ENCODE results near the gene UBC. TPM values are rescaled to one million over a fixed set of nuclear protein-coding genes. Genes with fewer than 3 reads are reported as not detected.

The UBC gene
- 847 and 865 TPM in 2 replicates for total RNA-seq

- H3K36me3 Mint-ChIP-seq (ENCODE audit: low read depth) = peaks cover 42% of the 10 kb centered on the region
- intact Hi-C loops (cut with micrococcal nuclease) = loop anchor here (1.0 to 5.0 kb wide), 5 partner anchors 13 to 347 kb away; partner anchors contain the start of genes DHX37 and NCOR2
- peak; percentile 91 for DNase-seq
- peak within 1 kb of the TSS; percentile 100 for H3K27ac Mint-ChIP-seq
- H3K4me3 Mint-ChIP-seq = peak within 1 kb of the TSS; percentile 100
- peaks cover 85% of the 10 kb centered on the region for H3K4me1 Mint-ChIP-seq
- H3K27me3 Mint-ChIP-seq = no peaks in the 10 kb centered on the region
- H3K9me3 Mint-ChIP-seq = no peaks in the 10 kb centered on the region
- TF ChIP-seq, protein P1, sequence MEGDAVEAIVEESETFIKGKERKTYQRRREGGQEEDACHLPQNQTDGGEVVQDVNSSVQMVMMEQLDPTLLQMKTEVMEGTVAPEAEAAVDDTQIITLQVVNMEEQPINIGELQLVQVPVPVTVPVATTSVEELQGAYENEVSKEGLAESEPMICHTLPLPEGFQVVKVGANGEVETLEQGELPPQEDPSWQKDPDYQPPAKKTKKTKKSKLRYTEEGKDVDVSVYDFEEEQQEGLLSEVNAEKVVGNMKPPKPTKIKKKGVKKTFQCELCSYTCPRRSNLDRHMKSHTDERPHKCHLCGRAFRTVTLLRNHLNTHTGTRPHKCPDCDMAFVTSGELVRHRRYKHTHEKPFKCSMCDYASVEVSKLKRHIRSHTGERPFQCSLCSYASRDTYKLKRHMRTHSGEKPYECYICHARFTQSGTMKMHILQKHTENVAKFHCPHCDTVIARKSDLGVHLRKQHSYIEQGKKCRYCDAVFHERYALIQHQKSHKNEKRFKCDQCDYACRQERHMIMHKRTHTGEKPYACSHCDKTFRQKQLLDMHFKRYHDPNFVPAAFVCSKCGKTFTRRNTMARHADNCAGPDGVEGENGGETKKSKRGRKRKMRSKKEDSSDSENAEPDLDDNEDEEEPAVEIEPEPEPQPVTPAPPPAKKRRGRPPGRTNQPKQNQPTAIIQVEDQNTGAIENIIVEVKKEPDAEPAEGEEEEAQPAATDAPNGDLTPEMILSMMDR (IDR thresholded peaks at IDR 0.05) = no peak
- POLR2A ChIA-PET = interaction anchor here (0.6 to 20.6 kb wide), 18 partner anchors 9 to 942 kb away, joined by 3 to 590 read pairs (median 7); partner anchors contain the start of genes BRI3BP, CCDC92, SCARB1 and ZNF664
- CTCF ChIA-PET = interaction anchor here (1.0 to 11.3 kb wide), 5 partner anchors 7 to 24 kb away, joined by 3 to 177 read pairs (median 6); no protein-coding TSS in a partner anchor
- peak; percentile 41 for ATAC-seq (ENCODE audit: low read depth)
These were observed at the start of gene UBC for GRCh38 chr12:124914392-124915238. TSS of gene UBC (minus strand) at chr12:124914650. CDS start at chr12:124913771, 879 bp downstream.

- no peak for ATAC-seq (ENCODE audit: low read depth)
- DNase-seq = no peak
- TF ChIP-seq, protein P1 (IDR thresholded peaks at IDR 0.05) = no peak
- POLR2A ChIA-PET = interaction anchor here (0.5 kb wide), 1 partner anchor 94 kb away, joined by 3 read pairs; no protein-coding TSS in a partner anchor
- Mint-ChIP-seq H3K9me3 (no peaks in the 10 kb centered on the region), H3K27ac (no peak overlapping the region), H3K4me1 (peaks cover 3% of the 10 kb centered on the region), H3K36me3 (ENCODE audit: low read depth) (peaks cover 80% of the 10 kb centered on the region), H3K27me3 (no peaks in the 10 kb centered on the region), H3K4me3 (no peak overlapping the region)
- CTCF ChIA-PET = no interaction called here
- intact Hi-C loops (cut with micrococcal nuclease) = no loop called here
These were observed 48.8 kb upstream of the UBC start for GRCh38 chr12:124963211-124963610.

DNA sequence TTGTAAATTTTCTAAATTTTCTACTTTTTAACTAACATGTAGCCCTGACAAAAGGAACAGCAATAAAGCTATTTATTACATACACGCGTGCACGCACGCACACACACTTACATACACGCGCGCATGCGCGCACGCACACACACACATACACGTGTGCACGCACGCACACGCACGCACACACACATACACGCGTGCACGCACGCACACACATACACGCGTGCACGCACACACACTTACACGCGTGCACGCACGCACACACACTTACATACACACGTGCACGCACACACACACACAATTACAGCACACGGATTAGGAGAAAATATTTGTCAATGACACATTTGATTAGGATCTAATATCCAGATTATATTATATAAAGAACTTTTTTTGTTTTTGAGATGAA, 46.6 kb upstream of the UBC start:
- Mint-ChIP-seq H3K9me3 (no peaks in the 10 kb centered on the region), H3K36me3 (ENCODE audit: low read depth) (peaks cover 81% of the 10 kb centered on the region), H3K27me3 (no peaks in the 10 kb centered on the region), H3K27ac (no peak overlapping the region), H3K4me1 (peaks cover 3% of the 10 kb centered on the region), H3K4me3 (no peak overlapping the region)
- CTCF ChIA-PET = interaction anchor here (1.4 kb wide), 1 partner anchor 54 kb away, joined by 3 read pairs; no protein-coding TSS in a partner anchor
- DNase-seq (no peak), ATAC-seq (ENCODE audit: low read depth) (no peak)
- intact Hi-C loops (cut with micrococcal nuclease) = no loop called here
- POLR2A ChIA-PET = no interaction called here
- TF ChIP-seq, protein P1 (IDR thresholded peaks at IDR 0.05) = no peak

DNA sequence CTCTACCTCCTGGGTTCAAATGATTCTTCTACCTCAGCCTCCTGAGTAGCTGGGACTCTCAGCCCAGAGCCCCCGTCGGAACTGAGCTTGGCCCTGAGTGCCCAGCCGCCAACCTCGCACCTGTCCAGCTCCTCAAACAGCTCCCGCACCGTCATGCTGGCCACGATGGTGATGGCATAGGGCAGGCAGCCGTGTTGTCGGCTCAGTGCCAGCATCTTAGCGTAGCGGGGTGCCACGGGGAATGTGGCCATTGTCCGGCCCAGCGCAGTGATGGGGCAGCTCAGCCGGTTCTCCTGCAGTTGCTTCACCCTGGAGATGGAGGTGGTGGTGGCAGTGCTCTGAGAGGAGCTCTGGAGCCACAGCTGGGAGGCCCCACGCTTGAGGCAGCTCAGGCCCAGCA, 42.1 kb upstream of the UBC start:
- CTCF ChIA-PET = no interaction called here
- Mint-ChIP-seq H3K9me3 (no peaks in the 10 kb centered on the region), H3K27ac (no peak overlapping the region), H3K27me3 (no peaks in the 10 kb centered on the region), H3K36me3 (ENCODE audit: low read depth) (peaks cover 86% of the 10 kb centered on the region), H3K4me1 (peaks cover 3% of the 10 kb centered on the region), H3K4me3 (no peak overlapping the region)
- TF ChIP-seq, protein P1 (IDR thresholded peaks at IDR 0.05) = no peak
- POLR2A ChIA-PET = interaction anchor here (0.8 kb wide), 1 partner anchor 16 kb away, joined by 4 read pairs; no protein-coding TSS in a partner anchor
- no peak for DNase-seq
- ATAC-seq (ENCODE audit: low read depth) = no peak
- intact Hi-C loops (cut with micrococcal nuclease) = no loop called here

DNA sequence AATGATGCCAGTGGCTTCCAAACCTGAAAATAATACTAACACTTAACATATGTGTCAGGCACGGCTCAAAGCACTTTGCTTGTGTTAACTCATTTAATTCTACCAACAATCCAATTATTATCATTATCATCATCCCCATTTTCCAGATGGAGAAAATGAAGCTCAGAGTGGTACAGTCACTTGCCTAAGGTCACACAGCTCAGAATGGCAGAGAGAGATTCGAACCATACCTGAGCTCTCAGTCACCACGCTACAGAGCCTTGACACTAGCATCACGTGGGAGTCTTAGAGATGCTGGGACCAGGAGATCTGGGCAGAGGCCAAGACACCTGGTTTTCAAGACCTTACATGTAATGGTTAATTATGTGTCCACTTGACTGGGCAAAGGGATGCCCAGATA, 40.3 kb upstream of the UBC start:
- DNase-seq = no peak
- Mint-ChIP-seq H3K36me3 (ENCODE audit: low read depth) (peaks cover 87% of the 10 kb centered on the region), H3K27ac (no peak overlapping the region), H3K4me1 (no peaks in the 10 kb centered on the region), H3K27me3 (no peaks in the 10 kb centered on the region), H3K4me3 (no peak overlapping the region), H3K9me3 (no peaks in the 10 kb centered on the region)
- intact Hi-C loops (cut with micrococcal nuclease) = no loop called here
- ChIA-PET CTCF (interaction anchor here (1.0 kb wide), 1 partner anchor 48 kb away, joined by 3 read pairs; no protein-coding TSS in a partner anchor), POLR2A (no interaction called here)
- TF ChIP-seq, protein P1 (IDR thresholded peaks at IDR 0.05) = no peak
- no peak for ATAC-seq (ENCODE audit: low read depth)

All from activated B cell treated with CpG ODN at 0.5 μM for 24 hours (primary cell).